Endothelial cell of umbilical vein (primary cell): ENCODE results near the gene KCNQ1OT1. TPM values are rescaled to one million over a fixed set of nuclear protein-coding genes. Genes with fewer than 3 reads are reported as not detected.
A peak's percentile ranks its signal among the peaks of the same experiment; 100 is the strongest.

Source experiments
- BruUV-seq: library from RNA; stranded (reverse); fragments of 400-500 nt; replicated peaks from 2 replicates; lab custom pipeline; 2021; lab: Mats Ljungman, UMichigan
- CTCF ChIA-PET: fragments of 300-600, 350-600 bp; sonication (Branson Sonifier 250); formaldehyde crosslinking; loops from one replicate; lab custom pipeline; 2021; ENCODE audit warnings: antibody characterized with exemption, inconsistent platforms; lab: Charles Lee
- POLR2A ChIA-PET: fragments of 300-600, 350-600 bp; sonication (Branson Sonifier 250); formaldehyde crosslinking; loops from one replicate; lab custom pipeline; 2021; ENCODE audit warnings: antibody characterized with exemption, inconsistent platforms; lab: Charles Lee
- DNase-seq: peaks from one replicate; pipeline ENCODE4 v3.0.0-alpha.2; 2011; ENCODE audit warnings: low read depth, low spot score
- FAIRE-seq: peaks from 2 replicates; lab custom pipeline; 2011; peaks lifted over from hg19 to GRCh38; lab: Jason Lieb, UNC
- H2AFZ ChIP-seq: 2 replicates; pipeline ENCODE4 v1.6.0; 2012; ENCODE audit warnings: low read depth, low read length, control low read depth, inconsistent platforms
- H3K27ac ChIP-seq: 2 replicates; pipeline ENCODE4 v1.5.1; 2011; ENCODE audit warnings: low read depth, mild to moderate bottlenecking, control low read depth, low read length, moderate library complexity; ENCODE audit not compliant: insufficient read depth
- H3K27me3 ChIP-seq, 2 experiments: 2 replicates each; pipeline versions ENCODE4 v1.6.0 to v1.6.1; 2011; ENCODE audit warnings: low read length in 2 of 2, mixed read lengths in 1 of 2; ENCODE audit not compliant: control insufficient read depth in 2 of 2, insufficient read depth in 2 of 2
- H3K36me3 ChIP-seq, 2 experiments: 2 replicates in 1 of 2; 3 replicates in 1 of 2; pipeline ENCODE4 v1.5.1; 2011; ENCODE audit warnings: low read length in 2 of 2, mild to moderate bottlenecking in 1 of 2, moderate library complexity in 1 of 2; ENCODE audit not compliant: control insufficient read depth in 2 of 2, insufficient read depth in 2 of 2; ENCODE audit errors: extremely low read depth in 1 of 2
- H3K4me1 ChIP-seq: 3 replicates; pipeline ENCODE4 v1.5.1; 2011; ENCODE audit warnings: mild to moderate bottlenecking, low read length; ENCODE audit not compliant: control insufficient read depth, insufficient read depth; ENCODE audit errors: extremely low read depth
- H3K4me2 ChIP-seq: 2 replicates; pipeline ENCODE4 v1.6.1; 2011; ENCODE audit warnings: low read length, control low read depth, mixed read lengths; ENCODE audit not compliant: insufficient read depth
- H3K4me3 ChIP-seq, 3 experiments: fragments of 200-600 bp in 1 of 3; sonication (generic), shearing (Covaris generic) in 1 of 3; replicated peaks in 1 of 3; 2 replicates each; pipeline ENCODE4 v1.5.1; 2011 to 2016; ENCODE audit warnings: control low read depth in 3 of 3, low read length in 3 of 3, mild to moderate bottlenecking in 2 of 3, inconsistent platforms in 1 of 3, low read depth in 1 of 3, moderate library complexity in 1 of 3; ENCODE audit not compliant: insufficient read depth in 1 of 3
- H3K79me2 ChIP-seq: 2 replicates; pipeline ENCODE4 v1.6.0; 2012; ENCODE audit warnings: low read length, inconsistent platforms; ENCODE audit not compliant: control insufficient read depth, insufficient read depth
- H3K9ac ChIP-seq: replicated peaks from 2 replicates; pipeline ENCODE3; 2011; ENCODE audit warnings: low read length, control low read depth; ENCODE audit not compliant: insufficient read depth; ENCODE audit errors: extremely low read depth
- H3K9me1 ChIP-seq: replicated peaks from 3 replicates; pipeline ENCODE4 v1.6.0; 2011; ENCODE audit warnings: mild to moderate bottlenecking, low read length; ENCODE audit not compliant: control insufficient read depth, insufficient read depth; ENCODE audit errors: extremely low read depth
- H3K9me3 ChIP-seq: replicated peaks from 2 replicates; pipeline ENCODE4 v1.5.1; 2012; ENCODE audit warnings: low read length, inconsistent platforms; ENCODE audit not compliant: control insufficient read depth, insufficient read depth
- H4K20me1 ChIP-seq: replicated peaks from 2 replicates; pipeline ENCODE3; 2011; ENCODE audit warnings: mild to moderate bottlenecking, low read length; ENCODE audit not compliant: control insufficient read depth, insufficient read depth; ENCODE audit errors: extremely low read depth
- EZH2 ChIP-seq: IDR thresholded peaks from 2 replicates; pipeline ENCODE4 v1.6.1; 2012; ENCODE audit warnings: borderline replicate concordance, low read depth, mild to moderate bottlenecking, moderate library complexity, low read length, inconsistent platforms; ENCODE audit not compliant: severe bottlenecking
- FOS ChIP-seq: IDR thresholded peaks from 2 replicates; pipeline ENCODE4 v1.6.1; 2011; ENCODE audit warnings: mild to moderate bottlenecking, low read length, moderate library complexity, borderline replicate concordance; ENCODE audit not compliant: insufficient read depth
- GATA2 ChIP-seq: IDR thresholded peaks from 2 replicates; pipeline ENCODE4 v1.7.0; 2011; ENCODE audit warnings: low read depth, mild to moderate bottlenecking, moderate library complexity, mixed read lengths, low read length; ENCODE audit not compliant: insufficient read length, insufficient read depth
- JUN ChIP-seq: IDR thresholded peaks from 2 replicates; pipeline ENCODE4 v1.6.1; 2011; ENCODE audit warnings: borderline replicate concordance, low read depth; ENCODE audit not compliant: insufficient read length, insufficient read depth
- MYC ChIP-seq: IDR thresholded peaks from one replicate; pipeline ENCODE4 v1.6.1; 2011; ENCODE audit warnings: mild to moderate bottlenecking, low read depth, low read length
- POLR2A ChIP-seq: IDR thresholded peaks from 2 replicates; pipeline ENCODE4 v1.6.1; 2012; ENCODE audit warnings: low read depth, mild to moderate bottlenecking, control low read depth, low read length
- POLR2AphosphoS5 ChIP-seq: IDR thresholded peaks from 2 replicates; pipeline ENCODE4 v1.6.1; 2012; ENCODE audit warnings: low read depth, mild to moderate bottlenecking, control low read depth, low read length, moderate library complexity; ENCODE audit not compliant: insufficient read depth
- dilution Hi-C: fragments of 300-500 bp; cut with MboI; formaldehyde crosslinking; loops from one replicate; pipeline ENCODE4 v1.15.0; 2019; ENCODE audit warnings: low sequenced_read_pairs; ENCODE audit not compliant: extremely low pct_ligation_motif_present
- intact Hi-C: fragments of 100-400 bp; cut with micrococcal nuclease; formaldehyde crosslinking; loops from one replicate; pipeline ENCODE4 v1.10.0; 2022
- polyA plus RNA-seq, 4 experiments: library from polyadenylated mRNA; depleted of rRNA in 3 of 4; stranded (reverse) in 3 of 4; unstranded in 1 of 4; fragments of >200 nt; gene quantifications; 2 replicates each; pipeline versions ENCODE4 v1.2.1 to v1.2.3, GENCODE V29; 2011 to 2012; ENCODE audit warnings: missing spikeins in 1 of 4
- total RNA-seq: library from RNA; stranded (reverse); gene quantifications from 2 replicates; pipeline ENCODE4 v1.2.3, GENCODE V29; 2021
- TF ChIP-seq, protein P1 (sequence below), 2 donors: IDR thresholded peaks; 1 replicate in 1 of 2; 2 replicates in 1 of 2; pipeline ENCODE4 v1.5.1; 2011; ENCODE audit warnings: low read length in 2 of 2, mild to moderate bottlenecking in 2 of 2, moderate library complexity in 2 of 2, control low read depth in 1 of 2, inconsistent platforms in 1 of 2, low read depth in 1 of 2; ENCODE audit not compliant: insufficient read depth in 1 of 2; ENCODE audit errors: extremely low read depth in 1 of 2
- TF ChIP-seq, protein P2 (sequence below): IDR thresholded peaks from 2 replicates; pipeline ENCODE4 v1.6.1; 2011; ENCODE audit not compliant: insufficient read depth, insufficient read length

The KCNQ1OT1 gene
- total and polyA plus RNA-seq, 2 donors (not counting 3 experiments of a cell fraction or from before 2014, with no cell fraction given): 0.11 to 1.8 TPM

DNA sequence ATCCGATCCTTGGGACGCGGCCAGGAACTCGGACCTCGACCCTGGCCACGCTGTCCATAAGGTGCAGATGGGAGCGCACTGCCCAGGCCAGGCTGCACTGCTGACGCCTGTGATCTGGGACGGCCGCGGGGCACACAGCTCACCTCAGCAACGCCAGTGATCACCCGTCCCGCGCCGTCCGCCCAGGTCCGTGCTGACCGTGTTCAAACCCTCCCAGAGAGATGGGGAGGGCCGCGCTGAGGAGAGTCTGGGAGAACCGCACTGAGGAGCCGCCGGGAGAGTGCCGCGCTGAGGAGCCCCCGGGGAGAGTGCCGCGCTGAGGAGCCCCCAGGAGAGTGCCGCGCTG lies 636 bp downstream of the KCNQ1OT1 start:
- H3K4me3 ChIP-seq: peak overlapping the region; percentile 44 to 69 (median 49)
- no TSS peak for BruUV-seq
- dilution Hi-C loops (no loop called here), intact Hi-C loops (loop anchor here (2.0 kb wide), 1 partner anchor 166 kb away; no protein-coding TSS in a partner anchor)
- no peak overlapping the region for H2AFZ ChIP-seq
- H3K9me1 ChIP-seq: no peaks in the 10 kb centered on the region
- H3K27me3 ChIP-seq: no peaks in the 10 kb centered on the region
- peak overlapping the region; percentile 79 for H3K4me2 ChIP-seq
- peaks cover 29% of the 10 kb centered on the region for H3K79me2 ChIP-seq
- FAIRE-seq (no peak), DNase-seq (peak; percentile 26)
- H3K27ac ChIP-seq: no peak overlapping the region
- no peaks in the 10 kb centered on the region for H4K20me1 ChIP-seq
- H3K9ac ChIP-seq: peak overlapping the region; percentile 52
- H3K4me1 ChIP-seq: peaks cover 5% of the 10 kb centered on the region
- ChIA-PET POLR2A (interaction anchor here (0.6 to 1.0 kb wide), 3 partner anchors 12 to 185 kb away, joined by 3 to 4 read pairs (median 3); no protein-coding TSS in a partner anchor), CTCF (no interaction called here)
- H3K36me3 ChIP-seq: no peaks in the 10 kb centered on the region
- no peaks in the 10 kb centered on the region for H3K9me3 ChIP-seq
- no peak for TF ChIP-seq GATA2
- no peak for TF ChIP-seq MYC
- no peak for TF ChIP-seq EZH2

DNA sequence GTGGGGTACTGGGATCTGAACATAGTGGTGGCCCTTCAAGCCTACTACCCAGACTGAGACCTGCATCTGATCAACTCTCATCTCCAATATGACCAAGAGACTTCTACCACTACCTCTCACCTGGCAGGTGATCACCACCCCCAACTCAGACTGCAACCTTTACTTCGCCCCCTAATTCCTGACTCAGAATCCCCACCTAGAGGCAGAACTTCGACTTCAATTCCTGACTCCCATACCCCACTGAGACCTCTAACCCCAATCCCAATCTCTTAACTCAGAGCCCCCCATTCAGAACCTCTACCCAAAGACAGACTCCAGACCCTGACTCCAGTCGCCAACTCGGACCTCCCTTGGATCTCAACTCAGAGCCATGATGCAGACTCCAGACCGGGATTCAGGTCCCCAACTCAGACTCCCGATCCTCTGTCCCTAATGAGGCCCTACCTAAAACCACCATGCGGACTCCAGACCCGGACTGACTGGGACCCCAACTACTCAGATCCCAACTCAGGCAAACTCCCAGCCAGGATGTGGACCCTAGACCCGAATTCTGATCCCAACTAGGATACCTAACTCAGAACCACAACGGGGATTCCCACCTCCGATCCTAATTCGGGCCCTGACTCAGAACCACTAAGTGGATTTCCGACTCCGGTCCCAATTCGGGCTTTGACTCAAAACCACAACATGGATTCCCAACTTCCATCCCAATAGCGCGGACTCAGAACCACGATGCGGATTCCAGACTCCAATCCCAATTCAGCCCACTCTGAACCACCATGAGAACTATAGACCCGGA lies 1.2 kb downstream of the KCNQ1OT1 start:
- no peak for DNase-seq
- intact Hi-C loops (loop anchor here (2.0 kb wide), 1 partner anchor 166 kb away; no protein-coding TSS in a partner anchor), dilution Hi-C loops (no loop called here)
- ChIA-PET POLR2A (no interaction called here), CTCF (no interaction called here)
- Histone ChIP-seq H3K27me3 (no peaks in the 10 kb centered on the region), H3K9me1 (no peaks in the 10 kb centered on the region), H3K4me3 (peak overlapping the region; percentile 44 to 69 (median 49)), H3K4me1 (peaks cover 5% of the 10 kb centered on the region), H3K27ac (no peak overlapping the region), H3K4me2 (peak overlapping the region; percentile 79), H3K9ac (peak overlapping the region; percentile 52), H3K79me2 (peaks cover 34% of the 10 kb centered on the region), H3K9me3 (no peaks in the 10 kb centered on the region), H3K36me3 (no peaks in the 10 kb centered on the region), H2AFZ (no peak overlapping the region), H4K20me1 (no peaks in the 10 kb centered on the region)
- BruUV-seq: no TSS peak
- no peak for TF ChIP-seq GATA2
- TF ChIP-seq EZH2: no peak
- no peak for TF ChIP-seq POLR2AphosphoS5
- no peak for TF ChIP-seq JUN
- no peak for TF ChIP-seq FOS
- no peak for TF ChIP-seq POLR2A
- TF ChIP-seq MYC: no peak
- TF ChIP-seq, protein P1, sequence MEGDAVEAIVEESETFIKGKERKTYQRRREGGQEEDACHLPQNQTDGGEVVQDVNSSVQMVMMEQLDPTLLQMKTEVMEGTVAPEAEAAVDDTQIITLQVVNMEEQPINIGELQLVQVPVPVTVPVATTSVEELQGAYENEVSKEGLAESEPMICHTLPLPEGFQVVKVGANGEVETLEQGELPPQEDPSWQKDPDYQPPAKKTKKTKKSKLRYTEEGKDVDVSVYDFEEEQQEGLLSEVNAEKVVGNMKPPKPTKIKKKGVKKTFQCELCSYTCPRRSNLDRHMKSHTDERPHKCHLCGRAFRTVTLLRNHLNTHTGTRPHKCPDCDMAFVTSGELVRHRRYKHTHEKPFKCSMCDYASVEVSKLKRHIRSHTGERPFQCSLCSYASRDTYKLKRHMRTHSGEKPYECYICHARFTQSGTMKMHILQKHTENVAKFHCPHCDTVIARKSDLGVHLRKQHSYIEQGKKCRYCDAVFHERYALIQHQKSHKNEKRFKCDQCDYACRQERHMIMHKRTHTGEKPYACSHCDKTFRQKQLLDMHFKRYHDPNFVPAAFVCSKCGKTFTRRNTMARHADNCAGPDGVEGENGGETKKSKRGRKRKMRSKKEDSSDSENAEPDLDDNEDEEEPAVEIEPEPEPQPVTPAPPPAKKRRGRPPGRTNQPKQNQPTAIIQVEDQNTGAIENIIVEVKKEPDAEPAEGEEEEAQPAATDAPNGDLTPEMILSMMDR (IDR thresholded peaks at IDR 0.05; ENCODE audit: extremely low read depth in 1 of 2, insufficient read depth in 1 of 2, low read depth in 1 of 2, low read length in 2 of 2): no peak
- TF ChIP-seq, protein P2, sequence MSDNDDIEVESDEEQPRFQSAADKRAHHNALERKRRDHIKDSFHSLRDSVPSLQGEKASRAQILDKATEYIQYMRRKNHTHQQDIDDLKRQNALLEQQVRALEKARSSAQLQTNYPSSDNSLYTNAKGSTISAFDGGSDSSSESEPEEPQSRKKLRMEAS: no peak
- FAIRE-seq: peak; percentile 21
